ENCODE measurements around the gene WDSUB1. TPM values are rescaled to one million over a fixed set of nuclear protein-coding genes. Genes with fewer than 3 reads are reported as not detected.
A peak's percentile ranks its signal among the peaks of the same experiment; 100 is the strongest.

Gene WDSUB1
- total and polyA plus RNA-seq, 2 donors (not counting 3 experiments of a cell fraction or from before 2014, with no cell fraction given) = 4.0 to 4.8 TPM

- no peaks in the 10 kb centered on the region for H4K20me1 ChIP-seq (replicated peaks; ENCODE audit: control insufficient read depth, extremely low read depth, insufficient read depth, low read length)
- DNase-seq (ENCODE audit: low read depth, low spot score) = peak; percentile 41
- no peak for FAIRE-seq
- H3K4me1 ChIP-seq (ENCODE audit: control insufficient read depth, extremely low read depth, insufficient read depth, low read length) = peaks cover 7% of the 10 kb centered on the region
- no peak overlapping the region for H3K27ac ChIP-seq (ENCODE audit: insufficient read depth, low read depth, low read length)
- ChIA-PET POLR2A (no interaction called here), CTCF (interaction anchor here (1.4 kb wide), 1 partner anchor 22 kb away, joined by 4 read pairs; no protein-coding TSS in a partner anchor)
- no peaks in the 10 kb centered on the region for H3K36me3 ChIP-seq (ENCODE audit: control insufficient read depth in 2 of 2, extremely low read depth in 1 of 2, insufficient read depth in 2 of 2, low read length in 2 of 2)
- intact Hi-C loops (cut with micrococcal nuclease) = no loop called here
- H3K9me3 ChIP-seq (replicated peaks; ENCODE audit: control insufficient read depth, insufficient read depth, low read length) = no peaks in the 10 kb centered on the region
- peak overlapping the region; percentile 18 for H3K4me2 ChIP-seq (ENCODE audit: insufficient read depth, low read length)
- H3K4me3 ChIP-seq (replicated peaks in 1 of 3; ENCODE audit: insufficient read depth in 1 of 3, low read depth in 1 of 3, low read length in 3 of 3) = no peak overlapping the region
- TF ChIP-seq FOS (IDR thresholded peaks at IDR 0.05; ENCODE audit: borderline replicate concordance, insufficient read depth, low read length) (peak; percentile 41), JUN (IDR thresholded peaks at IDR 0.05; ENCODE audit: borderline replicate concordance, insufficient read depth, insufficient read length, low read depth) (no peak), EZH2 (IDR thresholded peaks at IDR 0.05; ENCODE audit: borderline replicate concordance, low read depth, low read length, severe bottlenecking) (no peak), POLR2A (IDR thresholded peaks at IDR 0.05; ENCODE audit: low read depth, low read length) (no peak)
- no peak overlapping the region for H2AFZ ChIP-seq (ENCODE audit: low read depth, low read length)
- H3K9me1 ChIP-seq (replicated peaks; ENCODE audit: control insufficient read depth, extremely low read depth, insufficient read depth, low read length) = no peaks in the 10 kb centered on the region
- no peaks in the 10 kb centered on the region for H3K79me2 ChIP-seq (ENCODE audit: control insufficient read depth, insufficient read depth, low read length)
- H3K9ac ChIP-seq (replicated peaks; ENCODE audit: extremely low read depth, insufficient read depth, low read length) = no peak overlapping the region
- no peaks in the 10 kb centered on the region for H3K27me3 ChIP-seq (ENCODE audit: control insufficient read depth in 2 of 2, insufficient read depth in 2 of 2, low read length in 2 of 2)
- no TSS peak for BruUV-seq (replicated peaks)
- dilution Hi-C loops (cut with MboI; ENCODE audit: extremely low pct_ligation_motif_present, low sequenced_read_pairs) = no loop called here
Measured at GRCh38 chr2:159267921-159268320, 18.6 kb downstream of the WDSUB1 start.

- Histone ChIP-seq H3K36me3 (ENCODE audit: control insufficient read depth in 2 of 2, extremely low read depth in 1 of 2, insufficient read depth in 2 of 2, low read length in 2 of 2) (no peaks in the 10 kb centered on the region), H3K27me3 (ENCODE audit: control insufficient read depth in 2 of 2, insufficient read depth in 2 of 2, low read length in 2 of 2) (no peaks in the 10 kb centered on the region), H3K9ac (replicated peaks; ENCODE audit: extremely low read depth, insufficient read depth, low read length) (no peak overlapping the region), H3K4me3 (replicated peaks in 1 of 3; ENCODE audit: insufficient read depth in 1 of 3, low read depth in 1 of 3, low read length in 3 of 3) (no peak overlapping the region), H3K4me1 (ENCODE audit: control insufficient read depth, extremely low read depth, insufficient read depth, low read length) (peaks cover 7% of the 10 kb centered on the region), H2AFZ (ENCODE audit: low read depth, low read length) (no peak overlapping the region), H4K20me1 (replicated peaks; ENCODE audit: control insufficient read depth, extremely low read depth, insufficient read depth, low read length) (no peaks in the 10 kb centered on the region), H3K9me3 (replicated peaks; ENCODE audit: control insufficient read depth, insufficient read depth, low read length) (no peaks in the 10 kb centered on the region), H3K4me2 (ENCODE audit: insufficient read depth, low read length) (no peak overlapping the region), H3K9me1 (replicated peaks; ENCODE audit: control insufficient read depth, extremely low read depth, insufficient read depth, low read length) (no peaks in the 10 kb centered on the region), H3K79me2 (ENCODE audit: control insufficient read depth, insufficient read depth, low read length) (no peaks in the 10 kb centered on the region), H3K27ac (ENCODE audit: insufficient read depth, low read depth, low read length) (no peak overlapping the region)
- no peak for TF ChIP-seq CTCF (IDR thresholded peaks at IDR 0.05; ENCODE audit: extremely low read depth in 1 of 2, insufficient read depth in 1 of 2, low read depth in 1 of 2, low read length in 2 of 2)
- no peak for TF ChIP-seq JUN (IDR thresholded peaks at IDR 0.05; ENCODE audit: borderline replicate concordance, insufficient read depth, insufficient read length, low read depth)
- no peak for TF ChIP-seq POLR2AphosphoS5 (IDR thresholded peaks at IDR 0.05; ENCODE audit: insufficient read depth, low read depth, low read length)
- no peak for TF ChIP-seq MAX (IDR thresholded peaks at IDR 0.05; ENCODE audit: insufficient read depth, insufficient read length)
- no peak for TF ChIP-seq POLR2A (IDR thresholded peaks at IDR 0.05; ENCODE audit: low read depth, low read length)
- TF ChIP-seq GATA2 (IDR thresholded peaks at IDR 0.05; ENCODE audit: insufficient read depth, insufficient read length, low read depth, low read length) = no peak
- no peak for TF ChIP-seq FOS (IDR thresholded peaks at IDR 0.05; ENCODE audit: borderline replicate concordance, insufficient read depth, low read length)
- no peak for TF ChIP-seq EZH2 (IDR thresholded peaks at IDR 0.05; ENCODE audit: borderline replicate concordance, low read depth, low read length, severe bottlenecking)
- TF ChIP-seq MYC (IDR thresholded peaks at IDR 0.05; ENCODE audit: low read depth, low read length) = no peak
- no TSS peak for BruUV-seq (replicated peaks)
- dilution Hi-C loops (cut with MboI; ENCODE audit: extremely low pct_ligation_motif_present, low sequenced_read_pairs) (no loop called here), intact Hi-C loops (cut with micrococcal nuclease) (no loop called here)
- ChIA-PET POLR2A (no interaction called here), CTCF (no interaction called here)
- FAIRE-seq (no peak), DNase-seq (ENCODE audit: low read depth, low spot score) (no peak)
Measured at GRCh38 chr2:159266554-159266953, 19.9 kb downstream of the WDSUB1 start.
